ENCODE results near the gene ERBB4. TPM values are rescaled to one million over a fixed set of nuclear protein-coding genes. Genes with fewer than 3 reads are reported as not detected.

Gene ERBB4
- total RNA-seq, 1 experiment from 2014 or later: 0.15 TPM

DNA sequence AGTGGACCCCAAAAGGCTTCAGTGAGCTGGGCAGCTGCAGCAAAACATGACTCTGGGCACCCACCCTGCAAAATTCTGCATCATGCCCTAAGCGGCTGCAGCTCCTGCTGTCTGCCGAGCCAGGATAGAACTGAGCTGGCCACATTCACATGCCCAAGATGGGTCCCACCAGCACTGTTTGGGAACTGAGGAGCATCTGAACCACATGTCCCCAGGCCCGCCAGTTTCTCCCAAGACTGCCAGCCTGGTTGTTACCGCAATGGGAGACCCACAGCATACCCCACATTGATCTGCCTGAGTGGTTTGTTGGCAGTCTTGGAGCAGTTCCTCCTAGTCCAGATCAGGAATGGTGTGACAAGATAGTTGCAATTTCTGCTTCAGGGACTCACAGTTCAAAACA is 1035.4 kb downstream of the ERBB4 start:
- POLR2A ChIA-PET: no interaction called here
- Histone ChIP-seq H3K4me3 (ENCODE audit: low read depth in 2 of 2, low read length in 2 of 2) (no peak overlapping the region), H3K27me3 (ENCODE audit: control insufficient read depth, insufficient read depth, low read length) (no peaks in the 10 kb centered on the region), H3K4me1 (ENCODE audit: control insufficient read depth, insufficient read depth, low read length) (no peaks in the 10 kb centered on the region), H3K27ac (ENCODE audit: low read length) (no peak overlapping the region), H3K9me3 (ENCODE audit: control insufficient read depth, insufficient read depth, low read depth, low read length) (no peaks in the 10 kb centered on the region), H3K36me3 (ENCODE audit: control insufficient read depth, insufficient read depth, low read length) (no peaks in the 10 kb centered on the region)
- ATAC-seq: no peak
- intact Hi-C loops (cut with micrococcal nuclease; ENCODE audit: unreplicated experiment): no loop called here
- in situ Hi-C loops (cut with HindIII; ENCODE audit: low pct_unique_long_range_greater_than_20kb, low sequenced_read_pairs): no loop called here
- no peak for TF ChIP-seq TCF7L2 (IDR thresholded peaks at IDR 0.05; ENCODE audit: low read depth, low read length)
- no peak for TF ChIP-seq CTCF (IDR thresholded peaks at IDR 0.05)
- TF ChIP-seq, protein P1, sequence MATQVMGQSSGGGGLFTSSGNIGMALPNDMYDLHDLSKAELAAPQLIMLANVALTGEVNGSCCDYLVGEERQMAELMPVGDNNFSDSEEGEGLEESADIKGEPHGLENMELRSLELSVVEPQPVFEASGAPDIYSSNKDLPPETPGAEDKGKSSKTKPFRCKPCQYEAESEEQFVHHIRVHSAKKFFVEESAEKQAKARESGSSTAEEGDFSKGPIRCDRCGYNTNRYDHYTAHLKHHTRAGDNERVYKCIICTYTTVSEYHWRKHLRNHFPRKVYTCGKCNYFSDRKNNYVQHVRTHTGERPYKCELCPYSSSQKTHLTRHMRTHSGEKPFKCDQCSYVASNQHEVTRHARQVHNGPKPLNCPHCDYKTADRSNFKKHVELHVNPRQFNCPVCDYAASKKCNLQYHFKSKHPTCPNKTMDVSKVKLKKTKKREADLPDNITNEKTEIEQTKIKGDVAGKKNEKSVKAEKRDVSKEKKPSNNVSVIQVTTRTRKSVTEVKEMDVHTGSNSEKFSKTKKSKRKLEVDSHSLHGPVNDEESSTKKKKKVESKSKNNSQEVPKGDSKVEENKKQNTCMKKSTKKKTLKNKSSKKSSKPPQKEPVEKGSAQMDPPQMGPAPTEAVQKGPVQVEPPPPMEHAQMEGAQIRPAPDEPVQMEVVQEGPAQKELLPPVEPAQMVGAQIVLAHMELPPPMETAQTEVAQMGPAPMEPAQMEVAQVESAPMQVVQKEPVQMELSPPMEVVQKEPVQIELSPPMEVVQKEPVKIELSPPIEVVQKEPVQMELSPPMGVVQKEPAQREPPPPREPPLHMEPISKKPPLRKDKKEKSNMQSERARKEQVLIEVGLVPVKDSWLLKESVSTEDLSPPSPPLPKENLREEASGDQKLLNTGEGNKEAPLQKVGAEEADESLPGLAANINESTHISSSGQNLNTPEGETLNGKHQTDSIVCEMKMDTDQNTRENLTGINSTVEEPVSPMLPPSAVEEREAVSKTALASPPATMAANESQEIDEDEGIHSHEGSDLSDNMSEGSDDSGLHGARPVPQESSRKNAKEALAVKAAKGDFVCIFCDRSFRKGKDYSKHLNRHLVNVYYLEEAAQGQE (IDR thresholded peaks at IDR 0.05; ENCODE audit: insufficient read depth in 1 of 2, low read depth in 2 of 2, low read length in 1 of 2): no peak
- no peak for TF ChIP-seq SIN3A (IDR thresholded peaks at IDR 0.05; ENCODE audit: borderline replicate concordance, insufficient read depth, low read depth, low read length)
- TF ChIP-seq POLR2AphosphoS5 (IDR thresholded peaks at IDR 0.05; ENCODE audit: low read depth, low read length): no peak
- CTCF ChIA-PET: no interaction called here
- DNase-seq (ENCODE audit: low read depth, low spot score): no peak
- no TSS peak for BruUV-seq (replicated peaks)

DNA sequence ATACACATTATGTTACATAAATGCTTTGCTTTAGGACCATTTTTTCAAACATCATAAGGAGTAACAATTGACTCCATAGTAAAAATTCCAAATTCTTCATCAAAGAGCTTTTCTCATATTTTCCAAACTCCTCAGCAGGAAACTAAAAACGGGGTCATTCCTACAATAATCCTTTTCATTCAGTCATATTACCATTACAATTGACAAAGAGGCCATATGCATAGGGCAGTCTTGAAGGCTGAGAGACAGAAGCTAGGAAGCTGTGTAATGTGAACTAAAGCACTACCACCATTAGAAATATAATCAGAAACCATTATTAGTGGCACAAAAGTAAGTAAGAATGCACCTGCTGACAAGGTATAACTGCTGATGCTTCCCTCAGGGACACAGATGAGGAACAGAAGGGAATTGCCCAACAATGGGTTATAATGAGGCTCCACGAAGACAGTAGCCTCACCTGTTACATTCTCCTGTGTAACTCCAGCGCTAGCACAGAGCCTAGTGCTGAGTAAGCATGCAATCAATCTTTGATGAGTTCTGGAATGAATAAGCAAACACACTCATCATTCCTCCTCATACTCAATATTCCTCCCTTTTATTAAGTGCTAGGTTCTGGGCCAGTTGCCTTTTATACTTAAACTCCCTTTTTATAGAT is 1039.9 kb downstream of the ERBB4 start:
- ChIA-PET CTCF (no interaction called here), POLR2A (no interaction called here)
- Histone ChIP-seq H3K4me3 (ENCODE audit: low read depth in 2 of 2, low read length in 2 of 2) (no peak overlapping the region), H3K4me1 (ENCODE audit: control insufficient read depth, insufficient read depth, low read length) (no peaks in the 10 kb centered on the region), H3K27ac (ENCODE audit: low read length) (no peak overlapping the region), H3K9me3 (ENCODE audit: control insufficient read depth, insufficient read depth, low read depth, low read length) (no peaks in the 10 kb centered on the region), H3K36me3 (ENCODE audit: control insufficient read depth, insufficient read depth, low read length) (no peaks in the 10 kb centered on the region), H3K27me3 (ENCODE audit: control insufficient read depth, insufficient read depth, low read length) (no peaks in the 10 kb centered on the region)
- no peak for ATAC-seq
- TF ChIP-seq CTCF (IDR thresholded peaks at IDR 0.05) (no peak), TCF7L2 (IDR thresholded peaks at IDR 0.05; ENCODE audit: low read depth, low read length) (no peak), SIN3A (IDR thresholded peaks at IDR 0.05; ENCODE audit: borderline replicate concordance, insufficient read depth, low read depth, low read length) (no peak), POLR2AphosphoS5 (IDR thresholded peaks at IDR 0.05; ENCODE audit: low read depth, low read length) (no peak)
- TF ChIP-seq, protein P1 (IDR thresholded peaks at IDR 0.05; ENCODE audit: insufficient read depth in 1 of 2, low read depth in 2 of 2, low read length in 1 of 2): no peak
- in situ Hi-C loops (cut with HindIII; ENCODE audit: low pct_unique_long_range_greater_than_20kb, low sequenced_read_pairs): no loop called here
- intact Hi-C loops (cut with micrococcal nuclease; ENCODE audit: unreplicated experiment): no loop called here
- no TSS peak for BruUV-seq (replicated peaks)
- no peak for DNase-seq (ENCODE audit: low read depth, low spot score)
